HG02798 (cell line): ENCODE results near the gene GBX1.

Experiments used
- ATAC-seq: cut with Tn5 transposase; IDR thresholded peaks from one replicate; pipeline ENCODE4 v1.9.1; 2021; ENCODE audit warnings: mild to moderate bottlenecking; ENCODE audit not compliant: unreplicated experiment, poor library complexity

GBX1 gene

GRCh38 chr7:151195616-151196450 is 28.3 kb upstream of the GBX1 start:
- ATAC-seq = no peak

GRCh38 chr7:151194188-151194587 is 26.7 kb upstream of the GBX1 start:
- no peak for ATAC-seq

- no peak for ATAC-seq
These were observed 25.9 kb upstream of the GBX1 start for GRCh38 chr7:151193203-151193978.

GRCh38 chr7:151192002-151192539 is 24.6 kb upstream of the GBX1 start:
- no peak for ATAC-seq

- no peak for ATAC-seq
These were observed 24.1 kb upstream of the GBX1 start for GRCh38 chr7:151191544-151191943.

- ATAC-seq = no peak
These were observed 21.5 kb upstream of the GBX1 start for GRCh38 chr7:151189038-151189437.

- ATAC-seq = no peak
These were observed 20.7 kb upstream of the GBX1 start for GRCh38 chr7:151188252-151188542.

GRCh38 chr7:151187409-151188251 is 20.1 kb upstream of the GBX1 start:
- no peak for ATAC-seq

GRCh38 chr7:151186640-151187408 is 19.3 kb upstream of the GBX1 start, which contains the start of gene ASB10:
Gene ASB10 (minus strand): TSS chr7:151187250. CDS start chr7:151187130, 120 bp downstream.
- ATAC-seq = no peak

- ATAC-seq = no peak
These were observed 18.5 kb upstream of the GBX1 start for GRCh38 chr7:151185762-151186639.

- ATAC-seq = no peak
These were observed 13.5 kb upstream of the GBX1 start for GRCh38 chr7:151181011-151181431.

GRCh38 chr7:151179946-151180345 is 12.5 kb upstream of the GBX1 start:
- ATAC-seq = no peak

- ATAC-seq = no peak
These were observed 11.9 kb upstream of the GBX1 start for GRCh38 chr7:151179287-151179860.

GRCh38 chr7:151178831-151179230 is 11.3 kb upstream of the GBX1 start:
- no peak for ATAC-seq

- no peak for ATAC-seq
These were observed 10.7 kb upstream of the GBX1 start for GRCh38 chr7:151178236-151178635.

GRCh38 chr7:151177310-151177709 is 9.8 kb upstream of the GBX1 start:
- ATAC-seq = no peak

- no peak for ATAC-seq
These were observed 8.9 kb upstream of the GBX1 start for GRCh38 chr7:151176401-151176800.

GRCh38 chr7:151175793-151176311 is 8.4 kb upstream of the GBX1 start:
- no peak for ATAC-seq
